ENCODE results near the gene RPS6KL1. TPM values are rescaled to one million over a fixed set of nuclear protein-coding genes. Genes with fewer than 3 reads are reported as not detected.

Gene RPS6KL1
- total RNA-seq, 1 experiment from 2014 or later, result 17.9 TPM

- intact Hi-C loops (cut with micrococcal nuclease), result no loop called here
- peaks cover 25% of the 10 kb centered on the region for H3K4me1 ChIP-seq (ENCODE audit: insufficient read depth, low read length)
- no peaks in the 10 kb centered on the region for H3K9me3 ChIP-seq (ENCODE audit: low read length)
- H3K4me2 ChIP-seq (ENCODE audit: low read length), result no peak overlapping the region
- no TSS peak for BruUV-seq (replicated peaks)
- no peaks in the 10 kb centered on the region for H3F3A ChIP-seq (ENCODE audit: low read length, unreplicated experiment)
- no peak overlapping the region for H2AFZ ChIP-seq (ENCODE audit: low read length)
- no peak overlapping the region for H3K4me3 ChIP-seq (ENCODE audit: low read length)
- H3K27ac ChIP-seq (ENCODE audit: low read length), result no peak overlapping the region
- CTCF ChIA-PET, result no interaction called here
- no peaks in the 10 kb centered on the region for H4K20me1 ChIP-seq (ENCODE audit: low read length)
- POLR2A ChIA-PET (ENCODE audit: unreplicated experiment), result interaction anchor here (0.6 kb wide), 1 partner anchor 123 kb away, joined by 3 read pairs; no protein-coding TSS in a partner anchor
- ATAC-seq, result no peak
- H3K9ac ChIP-seq (ENCODE audit: low read length), result no peak overlapping the region
- H3K36me3 ChIP-seq (ENCODE audit: low read depth, low read length), result no peaks in the 10 kb centered on the region
- DNase-seq, result no peak
- TF ChIP-seq CTCF (conservative IDR thresholded peaks at IDR 0.05; ENCODE audit: low read depth, low read length), result no peak
- no peak for TF ChIP-seq EZH2 (IDR thresholded peaks at IDR 0.05; ENCODE audit: low read length, unreplicated experiment)
- TF ChIP-seq EZH2phosphoT487 (IDR thresholded peaks at IDR 0.05; ENCODE audit: borderline replicate concordance, low read length), result no peak
- no peaks in the 10 kb centered on the region for H3K79me2 ChIP-seq (ENCODE audit: low read length)
- no peaks in the 10 kb centered on the region for H3K27me3 ChIP-seq (ENCODE audit: low read length)
- no peaks in the 10 kb centered on the region; the same call in 1 of the 2 replicates for H3K9me2 ChIP-seq (replicated peaks; ENCODE audit: low read length)
These were observed 40.7 kb upstream of the RPS6KL1 start for GRCh38 chr14:74963705-74964271.

- H3K27ac ChIP-seq (ENCODE audit: low read length), result no peak overlapping the region
- ChIA-PET POLR2A (ENCODE audit: unreplicated experiment) (no interaction called here), CTCF (no interaction called here)
- H3K9me2 ChIP-seq (replicated peaks; ENCODE audit: low read length), result no peaks in the 10 kb centered on the region; the same call in 1 of the 2 replicates
- no peak overlapping the region for H3K4me2 ChIP-seq (ENCODE audit: low read length)
- intact Hi-C loops (cut with micrococcal nuclease), result no loop called here
- DNase-seq (no peak), ATAC-seq (no peak)
- no peak overlapping the region for H3K9ac ChIP-seq (ENCODE audit: low read length)
- no peaks in the 10 kb centered on the region for H3K9me3 ChIP-seq (ENCODE audit: low read length)
- H3K36me3 ChIP-seq (ENCODE audit: low read depth, low read length), result no peaks in the 10 kb centered on the region
- no peaks in the 10 kb centered on the region for H3F3A ChIP-seq (ENCODE audit: low read length, unreplicated experiment)
- no peaks in the 10 kb centered on the region for H4K20me1 ChIP-seq (ENCODE audit: low read length)
- H2AFZ ChIP-seq (ENCODE audit: low read length), result no peak overlapping the region
- H3K4me1 ChIP-seq (ENCODE audit: insufficient read depth, low read length), result peaks cover 25% of the 10 kb centered on the region
- no peaks in the 10 kb centered on the region for H3K79me2 ChIP-seq (ENCODE audit: low read length)
- H3K4me3 ChIP-seq (ENCODE audit: low read length), result no peak overlapping the region
- no TSS peak for BruUV-seq (replicated peaks)
- no peaks in the 10 kb centered on the region for H3K27me3 ChIP-seq (ENCODE audit: low read length)
- TF ChIP-seq CTCF (conservative IDR thresholded peaks at IDR 0.05; ENCODE audit: low read depth, low read length) (no peak), EZH2 (IDR thresholded peaks at IDR 0.05; ENCODE audit: low read length, unreplicated experiment) (no peak), EZH2phosphoT487 (IDR thresholded peaks at IDR 0.05; ENCODE audit: borderline replicate concordance, low read length) (no peak)
These were observed 40.2 kb upstream of the RPS6KL1 start for GRCh38 chr14:74963178-74963704.

- no peaks in the 10 kb centered on the region for H3K36me3 ChIP-seq (ENCODE audit: low read depth, low read length)
- intact Hi-C loops (cut with micrococcal nuclease), result no loop called here
- no peak overlapping the region for H3K4me3 ChIP-seq (ENCODE audit: low read length)
- ChIA-PET POLR2A (ENCODE audit: unreplicated experiment) (no interaction called here), CTCF (no interaction called here)
- H3K27ac ChIP-seq (ENCODE audit: low read length), result no peak overlapping the region
- no peak overlapping the region for H2AFZ ChIP-seq (ENCODE audit: low read length)
- no peaks in the 10 kb centered on the region for H4K20me1 ChIP-seq (ENCODE audit: low read length)
- H3K9ac ChIP-seq (ENCODE audit: low read length), result no peak overlapping the region
- TF ChIP-seq EZH2phosphoT487 (IDR thresholded peaks at IDR 0.05; ENCODE audit: borderline replicate concordance, low read length) (no peak), EZH2 (IDR thresholded peaks at IDR 0.05; ENCODE audit: low read length, unreplicated experiment) (no peak), CTCF (conservative IDR thresholded peaks at IDR 0.05; ENCODE audit: low read depth, low read length) (no peak)
- ATAC-seq (no peak), DNase-seq (no peak)
- no peaks in the 10 kb centered on the region for H3F3A ChIP-seq (ENCODE audit: low read length, unreplicated experiment)
- no peaks in the 10 kb centered on the region for H3K9me3 ChIP-seq (ENCODE audit: low read length)
- no peaks in the 10 kb centered on the region; the same call in 1 of the 2 replicates for H3K9me2 ChIP-seq (replicated peaks; ENCODE audit: low read length)
- no peak overlapping the region for H3K4me2 ChIP-seq (ENCODE audit: low read length)
- peaks cover 25% of the 10 kb centered on the region for H3K4me1 ChIP-seq (ENCODE audit: insufficient read depth, low read length)
- H3K79me2 ChIP-seq (ENCODE audit: low read length), result no peaks in the 10 kb centered on the region
- no TSS peak for BruUV-seq (replicated peaks)
- no peaks in the 10 kb centered on the region for H3K27me3 ChIP-seq (ENCODE audit: low read length)
These were observed 39.4 kb upstream of the RPS6KL1 start for GRCh38 chr14:74962493-74962892.
